SJCRH30 (cell line): ENCODE measurements around the gene CXCL12. TPM values are rescaled to one million over a fixed set of nuclear protein-coding genes. Genes with fewer than 3 reads are reported as not detected.

Experiments used
- DNase-seq, 2 experiments: peaks; one replicate each; pipeline ENCODE4 v3.0.0-alpha.2; 2015 to 2020
- H3K27ac ChIP-seq: fragments of 250-450 bp; sonication (Bioruptor Pico); 2 replicates; pipeline ENCODE4 v1.5.1; 2020; ENCODE audit warnings: mild to moderate bottlenecking, moderate library complexity
- H3K27me3 ChIP-seq: fragments of 250-450 bp; sonication (Bioruptor Pico); 2 replicates; pipeline ENCODE4 v1.5.1; 2020; ENCODE audit warnings: mild to moderate bottlenecking, moderate library complexity
- H3K36me3 ChIP-seq: fragments of 250-450 bp; sonication (Bioruptor Pico); 2 replicates; pipeline ENCODE4 v1.5.1; 2020; ENCODE audit warnings: mild to moderate bottlenecking, moderate library complexity
- H3K4me1 ChIP-seq: fragments of 250-450 bp; sonication (Bioruptor Pico); 2 replicates; pipeline ENCODE4 v1.5.1; 2020; ENCODE audit warnings: mild to moderate bottlenecking, moderate library complexity
- H3K4me3 ChIP-seq: fragments of 250-450 bp; sonication (Bioruptor Pico); 2 replicates; pipeline ENCODE4 v1.5.1; 2020; ENCODE audit warnings: mild to moderate bottlenecking, moderate library complexity
- H3K9me3 ChIP-seq: fragments of 250-450 bp; sonication (Bioruptor Pico); replicated peaks from 2 replicates; pipeline ENCODE4 v1.5.1; 2020; ENCODE audit warnings: mild to moderate bottlenecking, moderate library complexity
- total RNA-seq: library from RNA; depleted of rRNA; stranded (reverse); fragments of >200 nt; shearing (Covaris generic); gene quantifications from 2 replicates; pipeline ENCODE4 v1.2.3, GENCODE V29; 2014

Gene CXCL12
- total RNA-seq, 1 experiment from 2014 or later, result not detected

- Histone ChIP-seq H3K4me1 (no peaks in the 10 kb centered on the region), H3K27me3 (no peaks in the 10 kb centered on the region), H3K36me3 (no peaks in the 10 kb centered on the region), H3K9me3 (no peaks in the 10 kb centered on the region), H3K27ac (no peak overlapping the region), H3K4me3 (no peak overlapping the region)
- no peak for DNase-seq
Measured at GRCh38 chr10:44347609-44348400, 37.1 kb downstream of the CXCL12 start.

GRCh38 chr10:44344727-44345126 is 40.2 kb downstream of the CXCL12 start:
- Histone ChIP-seq H3K9me3 (no peaks in the 10 kb centered on the region), H3K27ac (no peak overlapping the region), H3K4me3 (no peak overlapping the region), H3K4me1 (no peaks in the 10 kb centered on the region), H3K27me3 (no peaks in the 10 kb centered on the region), H3K36me3 (no peaks in the 10 kb centered on the region)
- DNase-seq, result no peak

- Histone ChIP-seq H3K4me1 (no peaks in the 10 kb centered on the region), H3K36me3 (no peaks in the 10 kb centered on the region), H3K27ac (no peak overlapping the region), H3K9me3 (no peaks in the 10 kb centered on the region), H3K27me3 (no peaks in the 10 kb centered on the region), H3K4me3 (no peak overlapping the region)
- no peak for DNase-seq
Measured at GRCh38 chr10:44343843-44344242, 41.1 kb downstream of the CXCL12 start.

- no peaks in the 10 kb centered on the region for H3K27me3 ChIP-seq
- DNase-seq, result no peak
- H3K36me3 ChIP-seq, result no peaks in the 10 kb centered on the region
- no peaks in the 10 kb centered on the region for H3K4me1 ChIP-seq
- no peak overlapping the region for H3K27ac ChIP-seq
- no peaks in the 10 kb centered on the region for H3K9me3 ChIP-seq
- H3K4me3 ChIP-seq, result no peak overlapping the region
Measured at GRCh38 chr10:44341886-44342285, 43.0 kb downstream of the CXCL12 start.

GRCh38 chr10:44340557-44340956 is 44.3 kb downstream of the CXCL12 start:
- no peak overlapping the region for H3K4me3 ChIP-seq
- no peaks in the 10 kb centered on the region for H3K27me3 ChIP-seq
- no peaks in the 10 kb centered on the region for H3K9me3 ChIP-seq
- DNase-seq, result no peak
- no peaks in the 10 kb centered on the region for H3K36me3 ChIP-seq
- no peak overlapping the region for H3K27ac ChIP-seq
- H3K4me1 ChIP-seq, result no peaks in the 10 kb centered on the region

- no peak for DNase-seq
- Histone ChIP-seq H3K27ac (no peak overlapping the region), H3K36me3 (no peaks in the 10 kb centered on the region), H3K4me1 (peaks cover 4% of the 10 kb centered on the region; the same call in 1 of the 2 replicates), H3K9me3 (no peaks in the 10 kb centered on the region), H3K27me3 (no peaks in the 10 kb centered on the region), H3K4me3 (no peak overlapping the region)
Measured at GRCh38 chr10:44339218-44339617, 45.7 kb downstream of the CXCL12 start.

GRCh38 chr10:44337081-44337480 is 47.8 kb downstream of the CXCL12 start:
- DNase-seq, result no peak
- Histone ChIP-seq H3K36me3 (no peaks in the 10 kb centered on the region), H3K4me1 (peaks cover 7% of the 10 kb centered on the region; the same call in 1 of the 2 replicates), H3K27me3 (no peaks in the 10 kb centered on the region), H3K27ac (no peak overlapping the region), H3K9me3 (no peaks in the 10 kb centered on the region), H3K4me3 (no peak overlapping the region)

GRCh38 chr10:44335330-44336021 is 49.4 kb downstream of the CXCL12 start:
- peaks cover 7% of the 10 kb centered on the region; the same call in 1 of the 2 replicates for H3K4me1 ChIP-seq
- no peak for DNase-seq
- H3K36me3 ChIP-seq, result no peaks in the 10 kb centered on the region
- H3K4me3 ChIP-seq, result no peak overlapping the region
- H3K27ac ChIP-seq, result no peak overlapping the region
- H3K9me3 ChIP-seq, result no peaks in the 10 kb centered on the region
- no peaks in the 10 kb centered on the region for H3K27me3 ChIP-seq

- Histone ChIP-seq H3K36me3 (no peaks in the 10 kb centered on the region), H3K27me3 (no peaks in the 10 kb centered on the region), H3K9me3 (no peaks in the 10 kb centered on the region), H3K27ac (0 out of 2 replicates have a peak overlapping the region, but pooled peaks have one; percentile 21), H3K4me3 (no peak overlapping the region), H3K4me1 (peaks cover 7% of the 10 kb centered on the region; the same call in 1 of the 2 replicates)
- DNase-seq, result peak; percentile 31 to 60
Measured at GRCh38 chr10:44334621-44335184, 50.2 kb downstream of the CXCL12 start.

GRCh38 chr10:44334091-44334490 is 50.8 kb downstream of the CXCL12 start:
- H3K4me1 ChIP-seq, result peaks cover 7% of the 10 kb centered on the region; the same call in 1 of the 2 replicates
- H3K27ac ChIP-seq, result no peak overlapping the region
- no peak overlapping the region for H3K4me3 ChIP-seq
- H3K9me3 ChIP-seq, result no peaks in the 10 kb centered on the region
- DNase-seq, result no peak
- no peaks in the 10 kb centered on the region for H3K36me3 ChIP-seq
- H3K27me3 ChIP-seq, result no peaks in the 10 kb centered on the region

- Histone ChIP-seq H3K9me3 (no peaks in the 10 kb centered on the region), H3K36me3 (no peaks in the 10 kb centered on the region), H3K27ac (no peak overlapping the region), H3K4me3 (no peak overlapping the region), H3K27me3 (no peaks in the 10 kb centered on the region), H3K4me1 (peaks cover 7% of the 10 kb centered on the region; the same call in 1 of the 2 replicates)
- no peak for DNase-seq
Measured at GRCh38 chr10:44333511-44333910, 51.4 kb downstream of the CXCL12 start.

GRCh38 chr10:44332465-44332864 is 52.4 kb downstream of the CXCL12 start:
- Histone ChIP-seq H3K36me3 (no peaks in the 10 kb centered on the region), H3K27me3 (no peaks in the 10 kb centered on the region), H3K4me1 (peaks cover 7% of the 10 kb centered on the region; the same call in 1 of the 2 replicates), H3K4me3 (no peak overlapping the region), H3K9me3 (no peaks in the 10 kb centered on the region), H3K27ac (no peak overlapping the region)
- DNase-seq, result no peak

- no peaks in the 10 kb centered on the region for H3K9me3 ChIP-seq
- no peaks in the 10 kb centered on the region for H3K27me3 ChIP-seq
- no peak overlapping the region for H3K4me3 ChIP-seq
- H3K27ac ChIP-seq, result no peak overlapping the region
- peaks cover 7% of the 10 kb centered on the region; the same call in 1 of the 2 replicates for H3K4me1 ChIP-seq
- no peaks in the 10 kb centered on the region for H3K36me3 ChIP-seq
- DNase-seq, result no peak
Measured at GRCh38 chr10:44330431-44330830, 54.5 kb downstream of the CXCL12 start.

GRCh38 chr10:44327461-44327860 is 57.4 kb downstream of the CXCL12 start:
- H3K36me3 ChIP-seq, result no peaks in the 10 kb centered on the region
- no peaks in the 10 kb centered on the region for H3K4me1 ChIP-seq
- no peaks in the 10 kb centered on the region for H3K9me3 ChIP-seq
- H3K27ac ChIP-seq, result no peak overlapping the region
- no peaks in the 10 kb centered on the region for H3K27me3 ChIP-seq
- DNase-seq, result no peak
- no peak overlapping the region for H3K4me3 ChIP-seq
